Smooth muscle cell of the brain vasculature (primary cell): ENCODE results near the gene MYMK.

Experiments used
- DNase-seq: peaks from one replicate; pipeline ENCODE4 v3.0.0-alpha.2; 2012; ENCODE audit warnings: low read depth, low spot score

MYMK gene

GRCh38 chr9:133485531-133486260 is 39.1 kb downstream of the MYMK start:
- DNase-seq, result no peak

DNA sequence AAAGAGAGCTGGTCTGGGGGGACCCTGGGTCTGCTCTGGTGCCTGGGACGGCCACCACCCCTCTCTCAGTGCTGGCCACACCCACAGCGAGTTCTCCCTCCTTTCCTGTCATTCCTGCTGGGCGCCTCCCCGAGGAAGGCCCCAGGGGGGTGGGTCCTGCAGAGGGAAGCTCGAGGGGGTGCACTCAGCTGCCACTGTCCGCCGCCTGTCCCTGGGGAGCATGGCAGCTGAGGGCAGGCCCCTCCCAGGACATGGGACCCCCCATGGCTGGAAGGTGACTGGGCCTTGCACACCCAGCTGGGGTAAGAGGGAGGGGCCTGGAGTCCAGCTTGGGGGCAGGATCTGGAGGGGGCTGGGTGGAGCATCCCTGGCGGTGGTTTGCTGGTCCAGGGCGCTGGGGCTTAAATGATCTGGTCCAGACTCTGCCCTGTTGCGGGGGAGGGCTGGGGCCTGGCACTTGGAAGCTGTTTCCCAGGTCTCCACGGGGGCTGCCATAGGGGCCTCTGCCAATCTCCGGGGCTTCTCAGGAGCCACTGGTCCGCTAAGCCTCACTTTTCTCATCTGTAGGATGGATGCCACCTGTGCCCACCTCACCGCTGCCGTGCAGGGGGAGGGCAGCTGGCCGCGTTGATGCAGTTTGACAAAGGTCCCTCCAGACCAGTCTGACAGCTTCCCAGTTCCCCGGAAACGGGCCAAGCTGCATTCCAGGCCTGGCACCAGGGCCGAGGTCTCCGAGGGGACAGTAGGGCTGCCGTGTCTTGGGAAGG is 39.9 kb downstream of the MYMK start:
- DNase-seq, result no peak

GRCh38 chr9:133483611-133484010 is 41.1 kb downstream of the MYMK start:
- DNase-seq, result no peak

DNA sequence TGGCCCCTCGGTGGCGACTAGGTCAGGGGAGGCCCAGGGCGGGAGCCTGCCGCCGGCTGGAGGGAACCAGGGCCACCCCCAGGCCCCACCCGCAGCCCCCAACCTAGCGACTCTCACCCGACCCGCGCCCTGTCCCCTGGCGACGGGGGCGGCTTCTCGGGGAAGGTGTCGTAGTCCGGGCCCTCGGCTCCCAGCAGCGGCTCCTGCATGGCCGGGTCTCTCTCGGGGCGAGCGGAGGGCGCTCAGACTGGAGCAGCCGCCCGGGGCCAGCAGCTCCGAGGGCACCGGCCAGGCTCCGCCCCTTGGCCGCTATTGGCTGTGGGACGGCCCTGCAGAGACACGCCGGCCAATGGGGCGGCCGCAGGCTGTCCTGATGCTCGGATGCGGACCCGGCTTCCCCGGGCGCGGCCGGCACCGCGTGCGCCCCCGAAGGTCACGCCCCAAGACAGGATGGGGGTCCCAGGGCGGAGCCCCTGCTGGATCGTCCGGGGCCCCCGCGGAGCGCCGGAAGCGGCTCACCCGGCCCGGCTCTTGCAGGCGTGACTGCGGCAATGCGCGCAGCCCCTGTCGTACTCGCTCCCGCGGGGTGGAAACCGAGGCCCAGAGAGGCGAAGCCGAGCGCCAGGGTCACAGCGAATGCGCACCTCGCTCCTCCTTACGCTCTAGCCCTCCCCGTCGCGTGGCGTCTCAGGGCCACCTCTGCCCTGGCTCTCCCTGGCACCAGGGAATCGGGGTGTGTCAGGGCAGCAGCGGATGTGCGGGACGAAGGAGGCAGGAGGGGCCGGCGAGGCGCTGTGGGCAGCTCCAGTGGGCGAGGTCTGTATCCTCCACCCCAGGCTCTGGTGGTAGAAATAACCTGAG is 45.7 kb downstream of the MYMK start, which contains the start of gene SLC2A6:
TSS of gene SLC2A6 (minus strand) at position 249 of the 861 bp plus-strand sequence. CDS start at position 209, 40 bp downstream.
- DNase-seq, result peak; percentile 13

- DNase-seq, result no peak
These were observed 46.5 kb downstream of the MYMK start for GRCh38 chr9:133477992-133478850.

- DNase-seq, result no peak
These were observed 47.3 kb downstream of the MYMK start for GRCh38 chr9:133477461-133477860.

DNA sequence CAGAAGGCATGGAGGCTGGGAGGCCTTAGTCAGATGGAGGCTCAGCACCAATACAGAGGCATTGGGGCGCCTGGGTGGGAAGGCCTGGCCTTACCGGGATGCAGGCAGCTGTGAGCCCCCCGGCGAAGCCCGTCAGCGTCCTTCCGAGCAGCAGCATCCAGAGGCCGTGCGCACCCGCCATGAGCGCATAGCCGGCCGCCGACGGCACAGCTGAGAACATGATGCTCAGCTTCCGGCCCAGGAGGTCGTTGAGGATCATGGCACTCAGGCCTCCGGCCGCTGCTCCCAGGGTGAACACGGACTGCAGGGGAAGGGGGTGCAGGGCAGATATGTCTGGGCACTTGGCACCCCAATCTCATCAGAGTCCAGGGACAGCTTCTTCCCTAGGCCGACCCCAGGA is 47.8 kb downstream of the MYMK start:
- DNase-seq, result no peak

GRCh38 chr9:133476036-133476931 is 48.5 kb downstream of the MYMK start:
- DNase-seq, result no peak

DNA sequence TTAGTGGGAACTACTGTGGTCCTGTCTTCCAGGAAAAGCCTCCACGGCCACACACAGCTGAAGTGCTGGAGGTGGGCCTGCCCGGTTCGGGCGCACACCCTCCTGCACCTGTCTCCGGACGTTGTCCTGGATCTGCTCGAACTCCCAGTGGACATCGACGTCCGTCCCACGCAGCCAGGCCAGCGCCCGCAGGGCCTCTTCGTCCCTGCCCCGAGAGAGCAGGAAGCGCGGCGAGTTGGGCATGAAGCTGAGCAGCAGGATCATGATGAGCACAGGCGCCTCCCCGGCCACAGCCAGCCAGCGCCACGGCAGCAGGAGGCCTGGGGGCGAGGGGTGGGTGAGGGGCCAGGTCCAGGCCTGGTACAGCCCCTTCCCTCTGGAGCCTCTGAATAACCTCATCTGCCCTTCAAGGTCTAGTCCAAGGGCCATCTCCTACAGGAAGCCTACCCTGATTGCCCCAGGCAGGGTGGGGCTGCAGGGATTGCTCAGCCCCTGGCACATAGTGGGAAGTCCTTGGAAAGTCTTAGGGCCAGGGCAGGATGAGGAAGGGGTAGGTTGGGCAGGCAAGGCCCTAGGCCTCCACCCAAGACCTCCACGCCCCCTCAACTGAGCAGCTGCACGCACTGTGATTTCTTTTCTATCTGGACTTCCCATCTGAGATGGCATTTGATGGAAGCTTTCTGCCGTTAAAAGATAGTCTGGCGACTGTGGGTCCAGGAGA is 49.3 kb downstream of the MYMK start:
- no peak for DNase-seq

- DNase-seq, result no peak
These were observed 49.9 kb downstream of the MYMK start for GRCh38 chr9:133474853-133475252.

GRCh38 chr9:133474215-133474614 is 50.5 kb downstream of the MYMK start:
- DNase-seq, result no peak

DNA sequence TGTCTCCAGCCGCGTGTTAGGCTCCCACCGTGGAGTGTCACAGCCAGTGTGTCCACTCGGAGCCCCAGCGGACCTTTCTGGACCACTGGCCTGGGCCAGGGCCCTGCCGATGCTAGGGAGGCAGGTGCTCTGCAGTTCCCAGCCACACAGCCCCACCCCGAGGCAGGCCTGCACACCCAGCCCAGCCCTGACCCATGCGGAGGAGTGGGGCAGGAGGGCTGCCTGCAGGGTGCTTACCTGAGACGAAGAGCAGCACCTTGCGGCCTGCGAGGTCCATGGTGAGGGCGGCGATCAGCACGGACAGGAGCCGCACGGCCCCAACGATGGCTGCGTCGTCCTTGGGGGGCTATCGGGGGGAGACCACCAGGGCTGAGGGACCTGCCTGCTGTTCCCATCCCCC is 51.0 kb downstream of the MYMK start:
- DNase-seq, result no peak

- no peak for DNase-seq
These were observed 51.9 kb downstream of the MYMK start for GRCh38 chr9:133472753-133473378.

- no peak for DNase-seq
These were observed 52.5 kb downstream of the MYMK start for GRCh38 chr9:133472277-133472645.

GRCh38 chr9:133471551-133472276 is 53.0 kb downstream of the MYMK start:
- DNase-seq, result no peak

DNA sequence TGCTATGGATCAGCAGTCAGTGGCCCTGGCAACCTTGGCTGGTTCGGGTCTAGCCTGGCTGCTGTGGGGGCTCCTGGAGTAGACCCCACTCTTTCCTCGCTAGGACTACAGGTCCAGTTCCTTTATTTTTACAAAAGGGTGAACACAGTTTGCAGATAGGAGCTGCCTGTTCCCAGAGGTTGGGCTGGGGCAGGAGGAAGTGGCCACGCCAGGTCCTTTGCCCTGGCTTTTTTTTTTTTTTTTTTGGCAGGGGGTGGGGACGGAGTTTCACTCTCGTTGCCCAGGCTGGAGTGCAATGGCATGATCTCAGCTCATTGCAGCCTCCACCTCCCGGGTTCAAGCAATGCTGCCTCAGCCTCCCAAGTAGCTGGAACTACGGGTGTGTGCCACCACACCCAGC is 53.8 kb downstream of the MYMK start:
- no peak for DNase-seq

- DNase-seq, result no peak
These were observed 54.3 kb downstream of the MYMK start for GRCh38 chr9:133470427-133470924.

- no peak for DNase-seq
These were observed 55.9 kb downstream of the MYMK start for GRCh38 chr9:133468777-133469421.
